ENCODE results near the gene FAM184A.

Gene FAM184A

DNA sequence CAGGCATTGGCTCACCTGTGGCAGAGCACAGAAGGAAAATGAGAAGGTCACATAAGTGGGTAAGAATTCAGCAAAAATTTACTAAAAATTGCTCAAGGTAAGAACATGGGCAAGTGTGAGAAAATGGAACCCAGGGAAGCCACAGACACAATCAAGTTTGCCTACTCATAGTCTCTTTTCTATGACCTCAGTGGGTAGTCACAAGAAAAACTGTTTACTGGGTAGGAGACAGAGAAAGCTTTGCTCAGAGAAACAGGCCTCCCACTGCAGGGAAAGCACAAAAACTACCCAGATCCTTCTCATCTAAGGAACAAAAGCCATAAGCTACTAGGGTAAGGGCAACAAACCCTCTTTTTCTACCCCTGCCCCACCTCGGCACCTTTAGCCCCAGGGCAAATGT lies 35.2 kb downstream of the FAM184A start:
- ATAC-seq (ENCODE audit: insufficient read depth, low read depth) (no peak), DNase-seq (no peak)
- H4K20me1 ChIP-seq (ENCODE audit: insufficient read depth, low read length), result no peaks in the 10 kb centered on the region

DNA sequence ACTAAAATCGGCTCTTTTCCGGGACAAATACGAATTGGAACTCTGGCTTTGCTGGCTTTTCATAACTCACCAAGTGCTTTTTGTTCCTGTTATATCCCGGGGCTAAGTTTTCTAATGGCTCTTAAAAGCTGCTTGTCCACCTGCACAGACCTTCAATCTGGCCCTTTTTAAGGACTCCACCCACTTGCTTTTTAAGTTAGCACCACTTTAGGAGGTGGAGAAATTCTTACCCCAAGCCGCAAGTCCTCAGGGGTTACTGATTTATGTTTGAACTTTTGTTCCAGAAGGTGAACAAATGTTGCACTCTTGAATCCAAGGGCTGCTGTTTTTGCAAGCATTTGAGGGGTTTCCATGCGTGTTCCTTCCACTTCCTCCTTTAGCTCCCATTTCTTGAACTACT lies 37.8 kb downstream of the FAM184A start:
- Histone ChIP-seq H3K27ac (ENCODE audit: low read length) (no peak overlapping the region), H3K4me1 (ENCODE audit: insufficient read depth, low read length) (no peaks in the 10 kb centered on the region), H2AFZ (ENCODE audit: low read depth, low read length) (no peak overlapping the region), H3K9ac (ENCODE audit: low read depth, low read length) (no peak overlapping the region), H4K20me1 (ENCODE audit: insufficient read depth, low read length) (no peaks in the 10 kb centered on the region), H3K9me3 (ENCODE audit: insufficient read depth, low read length, severe bottlenecking) (no peaks in the 10 kb centered on the region), H3K4me2 (ENCODE audit: insufficient read depth, low read length) (no peak overlapping the region), H3K79me2 (ENCODE audit: insufficient read depth, low read length) (no peaks in the 10 kb centered on the region), H3K27me3 (ENCODE audit: insufficient read depth, low read length, poor library complexity) (peaks cover 4% of the 10 kb centered on the region), H3K4me3 (ENCODE audit: low read depth in 1 of 2, low read length in 2 of 2) (no peak overlapping the region), H3K36me3 (ENCODE audit: insufficient read depth, low read length) (no peaks in the 10 kb centered on the region)
- no peak for TF ChIP-seq EZH2 (IDR thresholded peaks at IDR 0.05; ENCODE audit: borderline replicate concordance, low read depth, low read length, severe bottlenecking)
- TF ChIP-seq, protein P1, sequence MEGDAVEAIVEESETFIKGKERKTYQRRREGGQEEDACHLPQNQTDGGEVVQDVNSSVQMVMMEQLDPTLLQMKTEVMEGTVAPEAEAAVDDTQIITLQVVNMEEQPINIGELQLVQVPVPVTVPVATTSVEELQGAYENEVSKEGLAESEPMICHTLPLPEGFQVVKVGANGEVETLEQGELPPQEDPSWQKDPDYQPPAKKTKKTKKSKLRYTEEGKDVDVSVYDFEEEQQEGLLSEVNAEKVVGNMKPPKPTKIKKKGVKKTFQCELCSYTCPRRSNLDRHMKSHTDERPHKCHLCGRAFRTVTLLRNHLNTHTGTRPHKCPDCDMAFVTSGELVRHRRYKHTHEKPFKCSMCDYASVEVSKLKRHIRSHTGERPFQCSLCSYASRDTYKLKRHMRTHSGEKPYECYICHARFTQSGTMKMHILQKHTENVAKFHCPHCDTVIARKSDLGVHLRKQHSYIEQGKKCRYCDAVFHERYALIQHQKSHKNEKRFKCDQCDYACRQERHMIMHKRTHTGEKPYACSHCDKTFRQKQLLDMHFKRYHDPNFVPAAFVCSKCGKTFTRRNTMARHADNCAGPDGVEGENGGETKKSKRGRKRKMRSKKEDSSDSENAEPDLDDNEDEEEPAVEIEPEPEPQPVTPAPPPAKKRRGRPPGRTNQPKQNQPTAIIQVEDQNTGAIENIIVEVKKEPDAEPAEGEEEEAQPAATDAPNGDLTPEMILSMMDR (IDR thresholded peaks at IDR 0.05; ENCODE audit: borderline replicate concordance, extremely low read depth, low read length, poor library complexity, severe bottlenecking), result no peak
- DNase-seq (no peak), ATAC-seq (ENCODE audit: insufficient read depth, low read depth) (no peak)

More for the DNA sequence above, 35.2 kb downstream of the FAM184A start:
- H3K27me3 ChIP-seq (ENCODE audit: insufficient read depth, low read length, poor library complexity), result peaks cover 4% of the 10 kb centered on the region
- H3K79me2 ChIP-seq (ENCODE audit: insufficient read depth, low read length), result no peaks in the 10 kb centered on the region
- no peak overlapping the region for H3K27ac ChIP-seq (ENCODE audit: low read length)
- H3K9me3 ChIP-seq (ENCODE audit: insufficient read depth, low read length, severe bottlenecking), result no peaks in the 10 kb centered on the region
- H3K9ac ChIP-seq (ENCODE audit: low read depth, low read length), result no peak overlapping the region
- no peaks in the 10 kb centered on the region for H3K36me3 ChIP-seq (ENCODE audit: insufficient read depth, low read length)
- no peak overlapping the region for H2AFZ ChIP-seq (ENCODE audit: low read depth, low read length)
- H3K4me3 ChIP-seq (ENCODE audit: low read depth in 1 of 2, low read length in 2 of 2), result no peak overlapping the region
- no peak for TF ChIP-seq EZH2 (IDR thresholded peaks at IDR 0.05; ENCODE audit: borderline replicate concordance, low read depth, low read length, severe bottlenecking)
- TF ChIP-seq, protein P1 (IDR thresholded peaks at IDR 0.05; ENCODE audit: borderline replicate concordance, extremely low read depth, low read length, poor library complexity, severe bottlenecking), result no peak
- H3K4me2 ChIP-seq (ENCODE audit: insufficient read depth, low read length), result no peak overlapping the region
- H3K4me1 ChIP-seq (ENCODE audit: insufficient read depth, low read length), result no peaks in the 10 kb centered on the region

DNA sequence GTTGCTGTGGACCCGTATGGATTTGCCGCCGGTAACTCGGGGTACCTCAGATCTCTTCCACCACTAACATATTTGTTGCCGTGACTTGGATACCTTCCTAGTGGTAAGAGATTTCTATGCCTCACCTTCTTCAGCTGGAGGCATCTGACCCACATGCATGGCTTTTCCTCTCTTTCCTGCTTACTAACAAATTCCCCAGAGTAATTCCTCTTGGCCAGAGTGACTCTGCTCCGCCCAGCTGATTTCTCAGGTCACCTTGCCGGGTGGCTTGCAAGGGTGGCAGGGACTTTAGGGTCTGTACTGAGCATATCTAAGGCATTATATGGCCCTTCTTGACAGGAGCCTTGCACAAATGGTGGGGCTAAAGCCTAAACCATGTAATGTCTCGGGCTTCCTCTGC lies 38.2 kb downstream of the FAM184A start:
- H3K9ac ChIP-seq (ENCODE audit: low read depth, low read length), result no peak overlapping the region
- no peaks in the 10 kb centered on the region for H3K79me2 ChIP-seq (ENCODE audit: insufficient read depth, low read length)
- H3K4me2 ChIP-seq (ENCODE audit: insufficient read depth, low read length), result no peak overlapping the region
- H3K4me1 ChIP-seq (ENCODE audit: insufficient read depth, low read length), result no peaks in the 10 kb centered on the region
- no peaks in the 10 kb centered on the region for H3K36me3 ChIP-seq (ENCODE audit: insufficient read depth, low read length)
- DNase-seq (no peak), ATAC-seq (ENCODE audit: insufficient read depth, low read depth) (no peak)
- no peak overlapping the region for H2AFZ ChIP-seq (ENCODE audit: low read depth, low read length)
- TF ChIP-seq, protein P1 (IDR thresholded peaks at IDR 0.05; ENCODE audit: borderline replicate concordance, extremely low read depth, low read length, poor library complexity, severe bottlenecking), result no peak
- no peak for TF ChIP-seq EZH2 (IDR thresholded peaks at IDR 0.05; ENCODE audit: borderline replicate concordance, low read depth, low read length, severe bottlenecking)
- no peak overlapping the region for H3K27ac ChIP-seq (ENCODE audit: low read length)
- peaks cover 4% of the 10 kb centered on the region for H3K27me3 ChIP-seq (ENCODE audit: insufficient read depth, low read length, poor library complexity)
- H3K9me3 ChIP-seq (ENCODE audit: insufficient read depth, low read length, severe bottlenecking), result no peaks in the 10 kb centered on the region
- no peak overlapping the region for H3K4me3 ChIP-seq (ENCODE audit: low read depth in 1 of 2, low read length in 2 of 2)
- H4K20me1 ChIP-seq (ENCODE audit: insufficient read depth, low read length), result no peaks in the 10 kb centered on the region
